ENCODE measurements around the gene LSM2. TPM values are rescaled to one million over a fixed set of nuclear protein-coding genes. Genes with fewer than 3 reads are reported as not detected.
A peak's percentile ranks its signal among the peaks of the same experiment; 100 is the strongest.

LSM2 gene
- total and polyA plus RNA-seq, 9 of the 15 experiments (the other 6 are each of a cell fraction or from before 2014, with no cell fraction given), result 154 to 407 (median 223) TPM

DNA sequence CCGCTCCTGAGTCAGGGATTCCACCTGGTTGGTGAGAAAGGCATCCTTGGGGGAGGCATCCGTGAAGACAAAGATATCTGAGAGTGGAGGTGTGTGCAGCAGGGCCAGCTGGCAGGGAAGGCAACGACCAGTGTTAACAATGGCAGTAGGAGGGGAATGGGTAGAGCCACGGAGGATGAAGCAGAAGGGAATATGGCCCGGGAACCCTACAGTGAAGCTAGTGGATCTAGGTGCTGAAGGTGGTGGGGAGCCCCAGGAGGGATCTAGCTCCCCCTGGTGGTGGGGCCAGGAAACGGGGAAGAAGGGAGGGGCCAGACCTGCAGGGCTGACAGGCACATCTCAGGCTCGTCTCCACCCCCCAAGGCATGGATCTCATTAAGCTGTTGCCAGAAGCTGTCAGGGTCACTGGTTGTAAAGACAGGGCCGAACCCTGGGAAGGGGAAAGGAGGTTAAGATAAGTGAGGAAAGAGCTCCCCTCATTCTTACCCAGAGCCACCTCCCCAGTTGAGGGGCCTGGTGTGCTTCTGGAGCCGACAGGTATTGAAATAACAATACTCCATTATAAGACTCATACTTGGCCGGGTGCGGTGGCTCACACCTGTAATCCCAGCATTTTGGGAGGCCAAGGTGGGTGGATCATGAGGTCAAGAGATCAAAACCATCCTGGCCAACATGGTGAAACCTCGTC, 36.9 kb downstream of the LSM2 start (continued):
- TF ChIP-seq, protein P1, sequence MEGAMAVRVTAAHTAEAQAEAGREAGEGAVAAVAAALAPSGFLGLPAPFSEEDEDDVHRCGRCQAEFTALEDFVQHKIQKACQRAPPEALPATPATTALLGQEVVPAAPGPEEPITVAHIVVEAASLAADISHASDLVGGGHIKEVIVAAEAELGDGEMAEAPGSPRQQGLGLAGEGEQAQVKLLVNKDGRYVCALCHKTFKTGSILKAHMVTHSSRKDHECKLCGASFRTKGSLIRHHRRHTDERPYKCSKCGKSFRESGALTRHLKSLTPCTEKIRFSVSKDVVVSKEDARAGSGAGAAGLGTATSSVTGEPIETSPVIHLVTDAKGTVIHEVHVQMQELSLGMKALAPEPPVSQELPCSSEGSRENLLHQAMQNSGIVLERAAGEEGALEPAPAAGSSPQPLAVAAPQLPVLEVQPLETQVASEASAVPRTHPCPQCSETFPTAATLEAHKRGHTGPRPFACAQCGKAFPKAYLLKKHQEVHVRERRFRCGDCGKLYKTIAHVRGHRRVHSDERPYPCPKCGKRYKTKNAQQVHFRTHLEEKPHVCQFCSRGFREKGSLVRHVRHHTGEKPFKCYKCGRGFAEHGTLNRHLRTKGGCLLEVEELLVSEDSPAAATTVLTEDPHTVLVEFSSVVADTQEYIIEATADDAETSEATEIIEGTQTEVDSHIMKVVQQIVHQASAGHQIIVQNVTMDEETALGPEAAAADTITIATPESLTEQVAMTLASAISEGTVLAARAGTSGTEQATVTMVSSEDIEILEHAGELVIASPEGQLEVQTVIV (CRISPR knock-in tag; IDR thresholded peaks at IDR 0.05; ENCODE audit: borderline replicate concordance), result no peak
- TF ChIP-seq, protein P2, sequence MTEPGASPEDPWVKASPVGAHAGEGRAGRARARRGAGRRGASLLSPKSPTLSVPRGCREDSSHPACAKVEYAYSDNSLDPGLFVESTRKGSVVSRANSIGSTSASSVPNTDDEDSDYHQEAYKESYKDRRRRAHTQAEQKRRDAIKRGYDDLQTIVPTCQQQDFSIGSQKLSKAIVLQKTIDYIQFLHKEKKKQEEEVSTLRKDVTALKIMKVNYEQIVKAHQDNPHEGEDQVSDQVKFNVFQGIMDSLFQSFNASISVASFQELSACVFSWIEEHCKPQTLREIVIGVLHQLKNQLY (CRISPR knock-in tag; conservative IDR thresholded peaks at IDR 0.05), result peak in 1 of 2 experiments; percentile 89; a peak in 1 of 4 replicates
- TF ChIP-seq ZNF780A (CRISPR knock-in tag; IDR thresholded peaks at IDR 0.05) (no peak), CBFB (CRISPR knock-in tag; IDR thresholded peaks at IDR 0.05) (0 out of 2 replicates have a peak, but pooled peaks have one; percentile 67), ELF2 (CRISPR knock-in tag; IDR thresholded peaks at IDR 0.05) (0 out of 2 replicates have a peak, but pooled peaks have one; percentile 35), ARHGAP35 (IDR thresholded peaks at IDR 0.05; ENCODE audit: partially characterized antibody) (no peak), TARDBP (IDR thresholded peaks at IDR 0.05) (no peak), ZNF583 (CRISPR knock-in tag; IDR thresholded peaks at IDR 0.05) (no peak), TCF7L2 (IDR thresholded peaks at IDR 0.05; ENCODE audit: low read depth, low read length) (no peak), MECOM (CRISPR knock-in tag; IDR thresholded peaks at IDR 0.05) (no peak), MCM5 (IDR thresholded peaks at IDR 0.05; ENCODE audit: low read depth) (no peak), ZNF384 (IDR thresholded peaks at IDR 0.05; ENCODE audit: low read depth, low read length) (peak; percentile 84), ZNF57 (CRISPR knock-in tag; IDR thresholded peaks at IDR 0.05) (0 out of 2 replicates have a peak, but pooled peaks have one; percentile 14), SRSF3 (IDR thresholded peaks at IDR 0.05; ENCODE audit: insufficient read depth, low read length) (no peak), KAT7 (CRISPR knock-in tag; IDR thresholded peaks at IDR 0.05; ENCODE audit: borderline replicate concordance) (no peak; the same call in 1 of the 2 replicates), BCOR (IDR thresholded peaks at IDR 0.05) (peak; percentile 65; the same call in 1 of the 2 replicates), ZNF3 (CRISPR knock-in tag; IDR thresholded peaks at IDR 0.05) (no peak), EP300 (IDR thresholded peaks at IDR 0.05; ENCODE audit: low read length) (peak; percentile 28), HDAC2 (IDR thresholded peaks at IDR 0.05) (peak; percentile 82), HNRNPUL1 (IDR thresholded peaks at IDR 0.05; ENCODE audit: low read length) (no peak), POLR2H (tag; IDR thresholded peaks at IDR 0.05; ENCODE audit: low read depth) (no peak), ZNF766 (CRISPR knock-in tag; conservative IDR thresholded peaks at IDR 0.05) (peak; percentile 56; the same call in 1 of the 2 replicates), ZBTB17 (CRISPR knock-in tag; IDR thresholded peaks at IDR 0.05) (peak; percentile 40; the same call in 1 of the 2 replicates)
- TF ChIP-seq, protein P3, sequence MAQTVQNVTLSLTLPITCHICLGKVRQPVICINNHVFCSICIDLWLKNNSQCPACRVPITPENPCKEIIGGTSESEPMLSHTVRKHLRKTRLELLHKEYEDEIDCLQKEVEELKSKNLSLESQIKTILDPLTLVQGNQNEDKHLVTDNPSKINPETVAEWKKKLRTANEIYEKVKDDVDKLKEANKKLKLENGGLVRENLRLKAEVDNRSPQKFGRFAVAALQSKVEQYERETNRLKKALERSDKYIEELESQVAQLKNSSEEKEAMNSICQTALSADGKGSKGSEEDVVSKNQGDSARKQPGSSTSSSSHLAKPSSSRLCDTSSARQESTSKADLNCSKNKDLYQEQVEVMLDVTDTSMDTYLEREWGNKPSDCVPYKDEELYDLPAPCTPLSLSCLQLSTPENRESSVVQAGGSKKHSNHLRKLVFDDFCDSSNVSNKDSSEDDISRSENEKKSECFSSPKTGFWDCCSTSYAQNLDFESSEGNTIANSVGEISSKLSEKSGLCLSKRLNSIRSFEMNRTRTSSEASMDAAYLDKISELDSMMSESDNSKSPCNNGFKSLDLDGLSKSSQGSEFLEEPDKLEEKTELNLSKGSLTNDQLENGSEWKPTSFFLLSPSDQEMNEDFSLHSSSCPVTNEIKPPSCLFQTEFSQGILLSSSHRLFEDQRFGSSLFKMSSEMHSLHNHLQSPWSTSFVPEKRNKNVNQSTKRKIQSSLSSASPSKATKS (CRISPR knock-in tag; IDR thresholded peaks at IDR 0.05), result no peak
- TF ChIP-seq, protein P4, sequence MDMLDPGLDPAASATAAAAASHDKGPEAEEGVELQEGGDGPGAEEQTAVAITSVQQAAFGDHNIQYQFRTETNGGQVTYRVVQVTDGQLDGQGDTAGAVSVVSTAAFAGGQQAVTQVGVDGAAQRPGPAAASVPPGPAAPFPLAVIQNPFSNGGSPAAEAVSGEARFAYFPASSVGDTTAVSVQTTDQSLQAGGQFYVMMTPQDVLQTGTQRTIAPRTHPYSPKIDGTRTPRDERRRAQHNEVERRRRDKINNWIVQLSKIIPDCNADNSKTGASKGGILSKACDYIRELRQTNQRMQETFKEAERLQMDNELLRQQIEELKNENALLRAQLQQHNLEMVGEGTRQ (CRISPR knock-in tag; IDR thresholded peaks at IDR 0.05), result no peak
